NOMO-1 (cell line): ENCODE results near the gene CD22.

Experiments
- DNase-seq, 2 experiments: peaks; one replicate each; lab custom pipeline; 2025; ENCODE audit not compliant: unreplicated experiment in 2 of 2; lab: John Stamatoyannopoulos, UW

CD22 gene

GRCh38 chr19:35295792-35296462 is 33.1 kb upstream of the CD22 start:
- DNase-seq, result no peak

DNA sequence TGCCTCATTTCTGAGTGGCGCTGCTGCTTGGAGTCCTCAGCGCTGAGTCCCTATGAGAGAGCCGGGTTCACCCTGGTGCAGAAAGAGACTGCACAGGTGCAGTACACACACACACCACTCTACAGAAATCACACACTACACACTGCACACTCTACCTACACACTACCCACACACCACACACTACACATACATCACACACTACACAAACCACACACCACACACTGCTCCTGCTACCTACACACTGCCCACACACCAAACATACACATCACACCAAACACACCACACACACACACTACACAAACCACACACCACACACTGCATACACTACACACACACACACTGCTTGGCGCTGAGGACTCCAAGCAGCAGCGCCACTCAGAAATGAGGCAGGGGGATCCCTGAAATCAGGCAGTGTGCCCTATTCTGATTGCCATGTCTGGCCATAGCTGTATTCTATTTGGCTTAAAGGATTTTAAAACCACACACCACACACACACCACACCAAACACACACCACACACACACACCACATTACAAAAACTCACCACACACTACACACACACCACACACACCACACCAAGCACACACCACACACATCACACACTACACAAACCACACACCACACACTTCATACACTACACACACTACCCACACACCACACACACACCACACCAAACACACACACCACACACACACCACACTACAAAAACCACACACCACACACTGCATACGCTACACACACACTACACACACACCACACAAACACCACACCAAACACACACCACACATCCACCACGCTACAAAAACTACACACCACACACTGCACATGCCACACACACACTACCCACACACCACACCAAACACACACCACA is 32.1 kb upstream of the CD22 start:
- DNase-seq, result no peak

- no peak for DNase-seq
Measured at GRCh38 chr19:35297515-35297848, 31.5 kb upstream of the CD22 start.

GRCh38 chr19:35297922-35298321 is 31.1 kb upstream of the CD22 start:
- DNase-seq, result no peak

GRCh38 chr19:35298561-35298972 is 30.4 kb upstream of the CD22 start:
- DNase-seq, result no peak

DNA sequence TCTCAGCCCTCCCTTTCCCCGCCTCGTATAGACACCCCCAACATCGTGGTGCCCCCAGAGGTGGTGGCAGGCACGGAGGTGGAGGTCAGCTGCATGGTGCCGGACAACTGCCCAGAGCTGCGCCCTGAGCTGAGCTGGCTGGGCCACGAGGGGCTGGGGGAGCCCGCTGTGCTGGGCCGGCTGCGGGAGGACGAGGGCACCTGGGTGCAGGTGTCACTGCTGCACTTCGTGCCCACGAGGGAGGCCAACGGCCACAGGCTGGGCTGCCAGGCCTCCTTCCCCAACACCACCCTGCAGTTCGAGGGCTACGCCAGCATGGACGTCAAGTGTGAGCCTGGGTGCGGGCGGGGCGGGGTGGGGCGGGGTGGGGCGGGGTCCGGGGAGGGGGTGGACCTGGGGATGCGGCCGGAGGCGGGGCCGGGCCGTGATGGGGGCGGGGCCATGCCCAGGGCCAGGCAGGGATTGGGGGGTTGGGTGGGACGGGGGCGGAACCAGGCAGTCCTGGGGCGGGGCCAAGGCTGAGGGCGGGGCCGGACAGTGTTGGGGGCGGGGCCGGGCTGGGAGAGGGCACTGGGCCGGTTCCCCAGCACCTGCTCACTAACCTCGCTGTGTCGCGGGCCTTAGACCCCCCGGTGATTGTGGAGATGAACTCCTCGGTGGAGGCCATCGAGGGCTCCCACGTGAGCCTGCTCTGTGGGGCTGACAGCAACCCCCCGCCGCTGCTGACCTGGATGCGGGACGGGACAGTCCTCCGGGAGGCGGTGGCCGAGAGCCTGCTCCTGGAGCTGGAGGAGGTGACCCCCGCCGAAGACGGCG is 29.3 kb upstream of the CD22 start:
- DNase-seq, result no peak

DNA sequence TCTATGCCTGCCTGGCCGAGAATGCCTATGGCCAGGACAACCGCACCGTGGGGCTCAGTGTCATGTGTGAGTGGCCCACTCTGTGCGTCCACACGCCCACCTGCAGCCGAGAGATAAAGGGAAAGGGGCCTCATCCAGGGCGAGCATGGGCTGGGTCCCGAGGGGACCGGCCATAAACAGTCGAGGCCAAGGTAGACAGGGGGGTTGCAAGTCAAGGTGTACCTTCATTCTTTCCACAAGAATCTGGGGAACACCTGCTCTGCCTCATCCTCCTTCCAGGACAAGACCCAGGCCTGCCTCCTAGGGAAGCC is 28.7 kb upstream of the CD22 start:
- DNase-seq, result no peak

DNA sequence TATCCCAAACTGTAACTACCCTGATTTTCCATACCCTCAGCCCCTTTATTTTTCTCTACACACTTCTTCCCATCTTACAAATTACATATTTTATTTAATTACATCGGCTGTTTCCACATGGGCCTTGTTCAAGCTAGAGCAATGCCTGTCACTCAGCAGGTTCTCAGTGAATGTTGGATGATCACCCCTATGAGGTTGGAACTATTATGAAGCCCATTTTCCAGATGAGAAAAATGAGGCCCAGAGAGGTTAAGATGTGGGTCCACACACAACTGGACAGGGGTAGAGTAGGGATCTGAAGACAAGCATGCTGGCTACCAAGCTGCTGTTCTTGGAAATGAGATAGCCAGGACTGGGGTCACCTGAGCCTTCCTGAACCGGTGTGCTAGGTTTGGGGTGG is 27.0 kb upstream of the CD22 start:
- DNase-seq, result no peak

GRCh38 chr19:35302446-35302845 is 26.5 kb upstream of the CD22 start:
- DNase-seq, result no peak

DNA sequence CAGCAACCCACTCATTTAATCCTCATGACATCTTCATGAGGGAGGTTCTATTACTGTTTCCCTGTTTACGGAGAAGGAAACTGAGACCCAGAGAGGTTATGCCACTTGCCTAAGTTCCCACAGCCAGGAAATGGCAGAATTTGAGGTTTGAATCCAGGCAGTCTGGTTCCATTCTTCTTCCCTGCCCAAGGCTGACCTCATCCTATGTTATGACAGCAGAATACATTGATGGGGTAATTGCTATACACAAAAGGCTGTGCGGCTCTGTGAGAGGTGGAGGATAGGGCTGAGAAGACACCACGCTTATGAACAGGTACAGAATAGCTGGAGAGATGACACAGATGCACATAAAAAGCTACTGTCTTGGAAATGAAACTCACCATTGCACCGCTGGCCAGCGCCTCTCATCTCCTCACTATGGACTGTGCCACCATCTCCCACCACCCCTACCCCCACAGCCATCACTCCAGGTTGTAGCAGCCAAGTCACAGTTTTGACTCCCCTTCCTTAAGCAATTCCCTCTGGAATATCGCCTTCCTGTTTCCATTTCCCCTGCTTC is 25.6 kb upstream of the CD22 start:
- no peak for DNase-seq

DNA sequence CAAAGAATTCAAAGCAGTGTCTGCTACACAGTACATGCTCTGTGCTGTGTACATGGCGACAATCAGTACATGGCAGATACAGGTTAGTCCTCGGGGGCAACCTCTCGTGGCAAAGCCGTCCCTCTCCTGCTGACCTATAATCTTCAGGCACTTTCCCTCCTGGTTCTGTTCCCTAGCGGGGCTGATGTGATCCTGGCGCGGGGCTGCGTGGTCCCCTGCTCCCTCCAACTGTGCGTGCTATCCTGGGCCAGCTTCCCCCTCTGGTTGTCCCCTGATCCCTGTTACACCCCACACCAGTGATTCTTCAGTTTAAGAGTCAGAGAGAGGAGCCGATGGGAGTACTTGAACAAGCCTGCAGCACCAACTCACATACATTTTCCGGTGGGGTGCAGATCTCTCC is 25.0 kb upstream of the CD22 start:
- no peak for DNase-seq

GRCh38 chr19:35305181-35305580 is 23.8 kb upstream of the CD22 start:
- no peak for DNase-seq

DNA sequence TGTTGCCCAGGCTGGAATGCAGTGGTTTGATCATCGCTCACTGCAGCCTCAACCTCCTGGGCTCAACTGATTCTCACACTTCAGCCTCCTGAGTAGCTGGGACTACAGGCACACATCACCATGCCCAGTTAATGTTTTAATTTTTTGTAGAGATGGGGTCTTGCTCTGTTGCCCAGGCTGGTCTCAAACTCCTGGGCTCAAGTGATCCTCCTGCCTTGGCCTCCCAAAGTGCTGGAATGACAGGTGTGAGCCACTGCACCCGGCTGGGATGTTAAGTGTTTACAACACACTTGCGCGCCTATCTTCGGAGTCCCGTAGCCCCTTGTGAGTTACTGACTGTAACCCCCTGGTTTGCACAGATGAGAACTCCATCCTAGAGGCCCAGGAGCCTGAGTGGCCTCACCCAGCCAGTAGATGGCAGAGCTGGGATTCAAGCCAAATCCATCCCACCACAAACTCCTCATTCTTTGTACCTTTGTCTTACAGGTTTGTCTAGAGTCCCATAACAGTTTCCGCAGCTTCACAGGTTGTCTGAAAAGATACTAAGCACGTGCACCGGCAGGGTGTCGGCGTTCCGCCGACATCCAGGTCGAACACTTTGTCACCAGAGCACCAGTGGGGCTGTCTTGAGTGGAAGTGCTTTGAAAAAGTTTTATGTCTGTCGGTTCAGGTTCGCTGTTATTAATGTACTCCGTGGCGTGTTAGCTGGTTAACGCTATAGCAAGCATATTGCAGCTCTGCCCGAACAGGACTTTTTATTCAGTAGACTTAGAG is 22.3 kb upstream of the CD22 start:
- DNase-seq, result peak in 1 of 2 experiments; percentile 21

DNA sequence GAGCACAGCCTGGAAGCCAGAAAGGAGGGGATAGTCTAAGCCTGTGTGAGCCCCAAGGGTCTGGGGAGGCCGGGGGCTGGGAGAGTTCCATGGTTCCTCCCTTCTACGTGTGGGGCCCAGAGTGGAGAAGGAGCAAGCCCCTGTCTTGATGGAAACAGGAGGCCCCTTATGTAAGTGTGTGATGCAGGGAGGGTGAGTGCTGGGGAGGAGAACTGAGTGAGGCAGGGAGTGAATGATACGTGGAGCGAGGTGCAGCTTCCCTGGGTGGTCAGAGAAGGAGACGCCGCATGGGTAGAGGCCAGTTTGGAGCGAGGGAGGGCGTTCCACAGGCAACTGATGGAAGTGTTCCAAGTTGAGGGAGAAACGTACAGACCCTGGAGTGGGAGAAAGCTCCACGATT is 21.1 kb upstream of the CD22 start:
- no peak for DNase-seq

GRCh38 chr19:35308910-35309309 is 20.1 kb upstream of the CD22 start:
- no peak for DNase-seq

DNA sequence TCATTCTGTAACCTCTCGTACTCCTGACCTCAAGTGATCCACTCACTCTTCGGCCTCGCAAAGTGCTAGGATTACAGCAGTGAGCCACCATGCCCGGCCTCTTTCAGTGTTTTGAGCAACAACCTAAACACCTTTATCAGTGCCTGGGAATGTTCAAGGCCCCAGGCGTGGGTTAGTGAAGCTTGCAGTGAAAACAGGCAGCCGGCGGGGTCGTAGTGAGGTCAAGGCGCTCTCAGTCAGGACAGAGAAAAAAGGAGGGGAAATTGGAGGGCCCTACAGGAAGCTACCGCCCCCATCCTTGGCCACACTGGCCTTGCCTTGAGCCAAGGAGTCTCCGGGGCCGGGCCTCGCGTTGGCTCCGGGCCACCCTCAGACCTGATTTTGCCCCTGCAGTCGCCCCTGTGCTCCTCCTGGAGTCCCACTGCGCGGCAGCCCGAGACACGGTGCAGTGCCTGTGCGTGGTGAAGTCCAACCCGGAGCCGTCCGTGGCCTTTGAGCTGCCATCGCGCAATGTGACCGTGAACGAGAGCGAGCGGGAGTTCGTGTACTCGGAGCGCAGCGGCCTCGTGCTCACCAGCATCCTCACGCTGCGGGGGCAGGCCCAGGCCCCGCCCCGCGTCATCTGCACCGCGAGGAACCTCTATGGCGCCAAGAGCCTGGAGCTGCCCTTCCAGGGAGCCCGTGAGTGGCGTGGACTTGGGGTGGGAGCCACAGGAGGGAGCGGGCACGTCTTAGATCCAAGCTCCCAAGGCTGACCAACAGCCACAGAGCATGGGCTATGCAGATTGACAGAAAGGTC is 19.3 kb upstream of the CD22 start:
- DNase-seq, result no peak

DNA sequence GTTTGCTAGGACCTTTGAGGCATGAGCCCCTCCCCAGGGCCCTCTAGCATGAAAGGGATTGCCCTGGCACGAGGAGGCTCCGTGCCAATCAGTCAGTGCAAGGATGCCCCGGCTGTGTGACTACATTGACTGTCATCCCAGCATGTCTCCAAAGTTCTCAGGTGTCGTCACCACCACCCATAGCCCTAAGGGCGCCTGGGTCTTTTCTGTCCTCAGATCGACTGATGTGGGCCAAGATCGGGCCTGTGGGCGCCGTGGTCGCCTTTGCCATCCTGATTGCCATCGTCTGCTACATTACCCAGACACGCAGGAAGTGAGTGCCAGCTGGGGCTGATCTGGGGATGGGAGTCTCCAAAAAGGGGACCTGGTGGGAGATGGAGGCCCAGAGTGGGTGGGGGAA is 18.7 kb upstream of the CD22 start:
- no peak for DNase-seq

DNA sequence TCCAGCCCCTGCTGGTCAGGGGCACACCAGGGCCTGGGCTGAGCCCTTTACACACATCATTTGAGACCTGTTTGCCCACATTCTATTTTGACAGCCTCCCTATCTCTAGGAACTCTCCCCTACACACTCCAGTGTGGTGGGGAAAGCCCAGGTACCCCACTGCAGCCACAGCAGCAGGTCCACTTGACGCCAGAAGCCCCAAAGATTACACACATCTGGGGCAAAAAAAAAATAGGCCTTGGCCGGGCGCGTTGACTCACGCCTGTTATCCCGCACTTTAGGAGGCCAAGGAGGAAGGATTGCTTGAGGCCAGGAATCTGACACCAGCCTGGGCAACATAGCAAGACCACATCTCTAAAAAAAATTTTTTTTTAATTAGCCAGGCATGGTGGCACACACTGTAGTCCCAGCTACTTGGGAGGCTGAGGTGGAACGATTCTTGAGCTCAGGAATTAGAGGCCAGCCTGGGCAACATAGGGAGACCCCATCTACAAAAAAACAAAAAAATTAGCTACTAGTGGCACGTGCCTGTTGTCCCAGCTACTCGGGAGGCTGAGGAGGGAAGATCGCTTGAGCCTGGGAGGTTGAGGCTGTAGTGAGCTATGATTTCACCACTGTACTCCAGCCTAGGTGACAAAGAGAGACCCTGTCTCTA is 18.0 kb upstream of the CD22 start:
- no peak for DNase-seq

- DNase-seq, result no peak
Measured at GRCh38 chr19:35311901-35312665, 16.9 kb upstream of the CD22 start.
